ENCODE measurements around the gene SLC38A10.

Gene SLC38A10

DNA sequence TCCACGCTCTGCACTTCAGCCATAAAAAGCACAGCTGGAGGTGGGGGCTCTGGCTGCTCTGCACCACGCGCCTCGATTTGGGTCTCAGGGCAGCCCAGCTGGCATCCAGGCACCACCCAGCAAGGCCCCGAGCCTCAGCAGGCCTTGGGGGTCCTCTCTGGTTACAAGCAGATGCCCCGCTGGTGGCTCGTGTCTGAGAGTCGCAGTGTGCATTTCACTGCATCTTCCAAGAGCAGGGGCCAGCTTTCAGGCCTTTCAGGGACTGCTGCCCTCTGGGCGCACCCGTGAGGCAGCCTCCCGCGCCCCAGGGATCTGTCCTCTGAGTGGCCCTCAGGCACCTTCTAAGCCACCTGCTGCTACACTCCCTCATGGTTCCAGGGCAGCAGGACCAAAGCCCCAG is 30.5 kb downstream of the SLC38A10 start:
- Histone ChIP-seq H3K4ac (ENCODE audit: low read depth, low read length) (no peak overlapping the region), H2BK12ac (ENCODE audit: low read length) (no peak overlapping the region), H3K4me1 (ENCODE audit: control insufficient read depth in 1 of 2, insufficient read depth in 2 of 2, low read length in 2 of 2) (no peaks in the 10 kb centered on the region), H2BK120ac (ENCODE audit: insufficient read depth, low read length, poor library complexity) (no peak overlapping the region), H3K79me2 (ENCODE audit: control insufficient read depth, insufficient read depth, low read length, poor library complexity) (no peaks in the 10 kb centered on the region), H3K14ac (ENCODE audit: low read length) (no peak overlapping the region), H4K8ac (ENCODE audit: low read depth, low read length) (no peak overlapping the region), H2AK5ac (ENCODE audit: low read length) (no peak overlapping the region), H2AFZ (ENCODE audit: insufficient read depth, low read length, poor library complexity) (no peak overlapping the region), H4K12ac (ENCODE audit: low read depth, low read length) (no peak overlapping the region), H3K36me3 (ENCODE audit: control insufficient read depth in 1 of 2, insufficient read depth in 2 of 2, low read length in 2 of 2) (peaks cover 64 to 68% of the 10 kb centered on the region in 2 experiments), H3K23ac (ENCODE audit: low read length) (no peak overlapping the region), H3K27ac (ENCODE audit: low read depth, low read length) (no peak overlapping the region), H3K27me3 (ENCODE audit: insufficient read depth, low read length) (no peaks in the 10 kb centered on the region), H3K4me2 (ENCODE audit: low read length) (no peak overlapping the region), H3K4me3 (ENCODE audit: low read depth, low read length) (no peak overlapping the region), H3K9ac (ENCODE audit: low read length) (no peak overlapping the region), H3K79me1 (ENCODE audit: low read length) (no peaks in the 10 kb centered on the region), H3K9me3 (ENCODE audit: insufficient read depth, low read depth, low read length) (no peaks in the 10 kb centered on the region), H3K18ac (ENCODE audit: low read length) (no peak overlapping the region), H4K91ac (ENCODE audit: low read depth, low read length) (no peak overlapping the region), H2BK5ac (ENCODE audit: low read depth, low read length, poor library complexity) (no peak overlapping the region)
- no CpG with 5 or more reads among the region's 12 CpGs for WGBS (ENCODE audit: extremely low coverage, insufficient coverage, insufficient read length)
- no peak for DNase-seq

DNA sequence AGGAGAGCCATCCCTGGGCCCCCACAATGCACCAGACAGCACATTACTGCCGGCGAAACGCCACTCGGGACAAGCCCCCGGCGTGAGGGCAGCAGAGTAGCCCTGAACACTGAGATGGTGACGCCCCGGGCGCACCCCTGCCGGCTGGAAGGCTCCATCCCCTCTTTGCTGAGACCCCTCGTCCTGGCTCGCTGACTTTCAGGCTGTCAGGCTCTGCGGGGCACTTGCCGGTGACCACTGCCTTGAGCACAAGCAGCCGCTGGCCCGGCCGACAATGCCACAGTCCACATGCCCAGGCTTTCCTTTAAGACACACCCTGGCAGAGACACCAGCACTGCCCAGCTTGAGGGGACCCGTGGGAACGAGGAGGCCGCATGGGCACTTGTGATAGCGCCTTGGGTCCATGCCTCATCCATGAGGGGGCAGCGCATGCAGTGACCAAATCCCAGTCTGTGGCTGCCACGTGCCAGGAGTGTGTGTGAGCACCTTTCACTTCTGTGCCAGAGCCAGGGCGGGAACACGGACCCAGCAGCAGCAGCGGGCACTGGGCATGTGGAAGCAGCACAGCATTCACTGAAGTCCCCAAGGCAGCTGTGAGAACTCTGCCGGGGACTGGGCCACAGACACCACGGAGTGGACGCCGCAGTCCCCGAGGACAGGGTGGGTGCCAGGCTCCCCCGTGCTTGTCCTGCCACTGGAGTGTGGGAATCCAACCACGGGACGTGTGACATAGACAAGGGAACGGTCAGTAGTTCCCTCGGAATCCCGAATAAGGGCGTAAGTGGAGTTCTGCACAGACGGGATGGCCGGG is 31.5 kb downstream of the SLC38A10 start:
- no peak overlapping the region for H4K8ac ChIP-seq (ENCODE audit: low read depth, low read length)
- H3K79me1 ChIP-seq (ENCODE audit: low read length): no peaks in the 10 kb centered on the region
- no peak overlapping the region for H2BK12ac ChIP-seq (ENCODE audit: low read length)
- no peaks in the 10 kb centered on the region for H3K9me3 ChIP-seq (ENCODE audit: insufficient read depth, low read depth, low read length)
- H2BK5ac ChIP-seq (ENCODE audit: low read depth, low read length, poor library complexity): no peak overlapping the region
- H3K36me3 ChIP-seq (ENCODE audit: control insufficient read depth in 1 of 2, insufficient read depth in 2 of 2, low read length in 2 of 2): peaks cover 71 to 74% of the 10 kb centered on the region in 2 experiments
- H3K4me2 ChIP-seq (ENCODE audit: low read length): no peak overlapping the region
- H3K27ac ChIP-seq (ENCODE audit: low read depth, low read length): no peak overlapping the region
- no peak for DNase-seq
- H3K27me3 ChIP-seq (ENCODE audit: insufficient read depth, low read length): no peaks in the 10 kb centered on the region
- no peak overlapping the region for H3K9ac ChIP-seq (ENCODE audit: low read length)
- no peak overlapping the region for H2AK5ac ChIP-seq (ENCODE audit: low read length)
- no peak overlapping the region for H2BK120ac ChIP-seq (ENCODE audit: insufficient read depth, low read length, poor library complexity)
- peak overlapping the region; percentile 20 for H3K4me3 ChIP-seq (ENCODE audit: low read depth, low read length)
- no peak overlapping the region for H3K23ac ChIP-seq (ENCODE audit: low read length)
- no peak overlapping the region for H4K12ac ChIP-seq (ENCODE audit: low read depth, low read length)
- no peak overlapping the region for H3K18ac ChIP-seq (ENCODE audit: low read length)
- no peak overlapping the region for H2AFZ ChIP-seq (ENCODE audit: insufficient read depth, low read length, poor library complexity)
- H3K14ac ChIP-seq (ENCODE audit: low read length): no peak overlapping the region
- no CpG with 5 or more reads among the region's 40 CpGs for WGBS (ENCODE audit: extremely low coverage, insufficient coverage, insufficient read length)
- no peak overlapping the region for H4K91ac ChIP-seq (ENCODE audit: low read depth, low read length)
- H3K79me2 ChIP-seq (ENCODE audit: control insufficient read depth, insufficient read depth, low read length, poor library complexity): no peaks in the 10 kb centered on the region
- H3K4me1 ChIP-seq (ENCODE audit: control insufficient read depth in 1 of 2, insufficient read depth in 2 of 2, low read length in 2 of 2): no peaks in the 10 kb centered on the region
- H3K4ac ChIP-seq (ENCODE audit: low read depth, low read length): no peak overlapping the region

- peak overlapping the region; percentile 12 for H4K12ac ChIP-seq (ENCODE audit: low read depth, low read length)
- no peaks in the 10 kb centered on the region for H3K4me1 ChIP-seq (ENCODE audit: control insufficient read depth in 1 of 2, insufficient read depth in 2 of 2, low read length in 2 of 2)
- no peak overlapping the region for H3K18ac ChIP-seq (ENCODE audit: low read length)
- no peaks in the 10 kb centered on the region for H3K27me3 ChIP-seq (ENCODE audit: insufficient read depth, low read length)
- H3K14ac ChIP-seq (ENCODE audit: low read length): no peak overlapping the region
- no CpG with 5 or more reads among the region's 36 CpGs for WGBS (ENCODE audit: extremely low coverage, insufficient coverage, insufficient read length)
- H3K4me2 ChIP-seq (ENCODE audit: low read length): no peak overlapping the region
- H2BK120ac ChIP-seq (ENCODE audit: insufficient read depth, low read length, poor library complexity): no peak overlapping the region
- no peak overlapping the region for H2BK5ac ChIP-seq (ENCODE audit: low read depth, low read length, poor library complexity)
- no peak overlapping the region for H2BK12ac ChIP-seq (ENCODE audit: low read length)
- H2AK5ac ChIP-seq (ENCODE audit: low read length): no peak overlapping the region
- H3K4ac ChIP-seq (ENCODE audit: low read depth, low read length): no peak overlapping the region
- no peak overlapping the region for H3K9ac ChIP-seq (ENCODE audit: low read length)
- H3K79me1 ChIP-seq (ENCODE audit: low read length): no peaks in the 10 kb centered on the region
- H3K79me2 ChIP-seq (ENCODE audit: control insufficient read depth, insufficient read depth, low read length, poor library complexity): no peaks in the 10 kb centered on the region
- H4K8ac ChIP-seq (ENCODE audit: low read depth, low read length): no peak overlapping the region
- no peak overlapping the region for H3K27ac ChIP-seq (ENCODE audit: low read depth, low read length)
- H3K36me3 ChIP-seq (ENCODE audit: control insufficient read depth in 1 of 2, insufficient read depth in 2 of 2, low read length in 2 of 2): peaks cover 74 to 87% of the 10 kb centered on the region in 2 experiments
- H3K23ac ChIP-seq (ENCODE audit: low read length): no peak overlapping the region
- DNase-seq: no peak
- H2AFZ ChIP-seq (ENCODE audit: insufficient read depth, low read length, poor library complexity): no peak overlapping the region
- no peak overlapping the region for H3K4me3 ChIP-seq (ENCODE audit: low read depth, low read length)
- no peaks in the 10 kb centered on the region for H3K9me3 ChIP-seq (ENCODE audit: insufficient read depth, low read depth, low read length)
- no peak overlapping the region for H4K91ac ChIP-seq (ENCODE audit: low read depth, low read length)
Observed at GRCh38 chr17:81261582-81262336, 33.3 kb downstream of the SLC38A10 start.

DNA sequence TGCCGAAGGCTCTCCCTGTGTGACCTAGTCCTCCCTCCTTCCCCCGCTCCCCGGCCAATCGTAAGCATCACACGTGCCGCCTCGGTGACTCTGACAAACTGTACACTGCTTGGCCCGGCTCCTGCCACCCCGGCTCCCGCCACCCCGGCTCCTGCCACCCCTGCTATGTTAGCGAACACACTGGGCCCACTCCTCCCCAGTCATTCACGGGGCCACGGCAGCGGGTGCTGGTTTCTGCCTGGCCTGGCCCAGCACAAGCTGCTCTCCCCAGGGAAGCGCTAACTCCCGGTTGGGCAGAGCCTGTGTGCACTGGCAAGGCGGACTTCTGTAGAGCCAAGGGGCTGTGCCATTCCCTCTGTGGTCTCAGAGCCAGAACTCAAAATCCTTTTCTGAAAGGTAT is 34.0 kb downstream of the SLC38A10 start:
- no peak overlapping the region for H3K27ac ChIP-seq (ENCODE audit: low read depth, low read length)
- H2AK5ac ChIP-seq (ENCODE audit: low read length): no peak overlapping the region
- no peak overlapping the region for H3K9ac ChIP-seq (ENCODE audit: low read length)
- H3K4ac ChIP-seq (ENCODE audit: low read depth, low read length): no peak overlapping the region
- H3K14ac ChIP-seq (ENCODE audit: low read length): no peak overlapping the region
- no peak overlapping the region for H2BK120ac ChIP-seq (ENCODE audit: insufficient read depth, low read length, poor library complexity)
- no peak overlapping the region for H2BK5ac ChIP-seq (ENCODE audit: low read depth, low read length, poor library complexity)
- no peaks in the 10 kb centered on the region for H3K4me1 ChIP-seq (ENCODE audit: control insufficient read depth in 1 of 2, insufficient read depth in 2 of 2, low read length in 2 of 2)
- H3K9me3 ChIP-seq (ENCODE audit: insufficient read depth, low read depth, low read length): no peaks in the 10 kb centered on the region
- H2AFZ ChIP-seq (ENCODE audit: insufficient read depth, low read length, poor library complexity): no peak overlapping the region
- peaks cover 74 to 88% of the 10 kb centered on the region in 2 experiments for H3K36me3 ChIP-seq (ENCODE audit: control insufficient read depth in 1 of 2, insufficient read depth in 2 of 2, low read length in 2 of 2)
- DNase-seq: no peak
- no peak overlapping the region for H3K4me3 ChIP-seq (ENCODE audit: low read depth, low read length)
- no peaks in the 10 kb centered on the region for H3K27me3 ChIP-seq (ENCODE audit: insufficient read depth, low read length)
- H2BK12ac ChIP-seq (ENCODE audit: low read length): no peak overlapping the region
- no CpG with 5 or more reads among the region's 18 CpGs for WGBS (ENCODE audit: extremely low coverage, insufficient coverage, insufficient read length)
- no peak overlapping the region for H3K23ac ChIP-seq (ENCODE audit: low read length)
- H4K91ac ChIP-seq (ENCODE audit: low read depth, low read length): no peak overlapping the region
- H4K12ac ChIP-seq (ENCODE audit: low read depth, low read length): no peak overlapping the region
- H3K79me2 ChIP-seq (ENCODE audit: control insufficient read depth, insufficient read depth, low read length, poor library complexity): no peaks in the 10 kb centered on the region
- no peak overlapping the region for H3K18ac ChIP-seq (ENCODE audit: low read length)
- H4K8ac ChIP-seq (ENCODE audit: low read depth, low read length): no peak overlapping the region
- no peak overlapping the region for H3K4me2 ChIP-seq (ENCODE audit: low read length)
- no peaks in the 10 kb centered on the region for H3K79me1 ChIP-seq (ENCODE audit: low read length)
